GM12878 (cell line): Measurements from ENCODE around the gene ROR2. TPM values are rescaled to one million over a fixed set of nuclear protein-coding genes. Genes with fewer than 3 reads are reported as not detected.

ENCODE experiments used
- ATAC-seq: fragments of 200-7000 bp; cut with Tn5 transposase; 3 replicates; pipeline ENCODE4 v1.9.1; 2020; ENCODE audit warnings: mild to moderate bottlenecking, moderate library complexity
- BruUV-seq: library from RNA; stranded (reverse); fragments of 400-500 nt; replicated peaks from 2 replicates; lab custom pipeline; 2021; lab: Mats Ljungman, UMichigan
- CTCF ChIA-PET: fragments of 300-600 bp; sonication (Branson Sonifier 250); formaldehyde crosslinking; extraction: SDS; loops from one replicate; lab custom pipeline; 2021; ENCODE audit warnings: inconsistent platforms; lab: Yijun Ruan, JAX
- POLR2A ChIA-PET: fragments of 350-600 bp; formaldehyde crosslinking; extraction: SDS; loops from one replicate; lab custom pipeline; 2021; ENCODE audit warnings: inconsistent platforms; lab: Charles Lee
- RAD21 ChIA-PET: fragments of 300-600 bp; sonication (Branson Sonifier 250); formaldehyde crosslinking; loops from one replicate; lab custom pipeline; 2023; ENCODE audit warnings: antibody characterized with exemption; ENCODE audit not compliant: unreplicated experiment; lab: Charles Lee
- SMC1A ChIA-PET: fragments of 300-600 bp; sonication (Branson Sonifier 250); formaldehyde crosslinking; loops from one replicate; lab custom pipeline; 2023; ENCODE audit not compliant: unreplicated experiment, uncharacterized antibody; lab: Charles Lee
- DNase-seq: peaks from one replicate; pipeline ENCODE4 v3.0.0-alpha.2; 2011; ENCODE audit warnings: low read depth, low spot score
- FAIRE-seq: peaks from 3 replicates; lab custom pipeline; 2011; peaks lifted over from hg19 to GRCh38; lab: Jason Lieb, UNC
- H2AFZ ChIP-seq: 2 replicates; pipeline ENCODE4 v1.6.0; 2011; ENCODE audit warnings: low read depth, low read length, control low read depth; ENCODE audit not compliant: control insufficient read depth
- H3K27ac ChIP-seq: 2 replicates; pipeline ENCODE4 v1.5.1; 2011; ENCODE audit warnings: control low read depth; ENCODE audit not compliant: control insufficient read depth, insufficient read depth
- H3K27me3 ChIP-seq, 2 experiments: replicated peaks in 1 of 2; 2 replicates each; pipeline versions ENCODE4 v1.6.0 to v1.6.1; 2011; ENCODE audit warnings: low read length in 1 of 2; ENCODE audit not compliant: control insufficient read depth in 2 of 2, insufficient read depth in 2 of 2
- H3K36me3 ChIP-seq, 2 experiments: 2 replicates each; pipeline ENCODE4 v1.5.1; 2011; ENCODE audit warnings: low read length in 1 of 2; ENCODE audit not compliant: control insufficient read depth in 2 of 2, insufficient read depth in 2 of 2
- H3K4me1 ChIP-seq: 2 replicates; pipeline ENCODE4 v1.6.1; 2011; ENCODE audit warnings: mild to moderate bottlenecking, low read length, moderate library complexity, mixed read lengths; ENCODE audit not compliant: control insufficient read depth, insufficient read depth
- H3K4me2 ChIP-seq: 2 replicates; pipeline ENCODE4 v1.6.0; 2011; ENCODE audit warnings: control low read depth; ENCODE audit not compliant: control insufficient read depth, insufficient read depth
- H3K4me3 ChIP-seq: fragments of 200-600 bp; sonication (generic); 2 replicates; pipeline ENCODE4 v1.5.1; 2016
- H3K79me2 ChIP-seq: 2 replicates; pipeline ENCODE4 v1.6.0; 2011; ENCODE audit warnings: low read length; ENCODE audit not compliant: control insufficient read depth, insufficient read depth
- H3K9ac ChIP-seq: 2 replicates; pipeline ENCODE4 v1.8.0; 2011; ENCODE audit warnings: low read length, control low read depth, mixed read lengths; ENCODE audit not compliant: control insufficient read depth, insufficient read depth
- H3K9me3 ChIP-seq: replicated peaks from 3 replicates; pipeline ENCODE4 v1.5.1; 2011; ENCODE audit warnings: mild to moderate bottlenecking, low read length; ENCODE audit not compliant: control insufficient read depth, insufficient read depth
- H4K20me1 ChIP-seq: 2 replicates; pipeline ENCODE4 v1.6.0; 2011; ENCODE audit not compliant: control insufficient read depth, insufficient read depth
- BACH1 ChIP-seq: fragments of 450-650 bp; IDR thresholded peaks from 2 replicates; pipeline ENCODE4 v1.6.1; 2017; ENCODE audit warnings: mild to moderate bottlenecking, borderline replicate concordance
- BMI1 ChIP-seq: fragments of 450-650 bp; IDR thresholded peaks from 2 replicates; pipeline ENCODE4 v1.6.1; 2016; ENCODE audit warnings: mild to moderate bottlenecking, moderate library complexity, borderline replicate concordance
- CEBPB ChIP-seq, 2 experiments: fragments of 150-350 bp in 1 of 2; IDR thresholded peaks; 2 replicates each; pipeline ENCODE4 v1.6.1; 2012 to 2014; ENCODE audit warnings: low read depth in 2 of 2, low read length in 2 of 2, borderline replicate concordance in 1 of 2, inconsistent platforms in 1 of 2
- CREB1 ChIP-seq: IDR thresholded peaks from 2 replicates; pipeline ENCODE4 v1.6.1; 2012; ENCODE audit warnings: low read depth, mild to moderate bottlenecking, inconsistent platforms
- MEF2A ChIP-seq: IDR thresholded peaks from 2 replicates; pipeline ENCODE4 v1.6.1; 2011; ENCODE audit warnings: low read depth, mild to moderate bottlenecking, low read length, moderate library complexity; ENCODE audit not compliant: insufficient read depth
- RCOR1 ChIP-seq: conservative IDR thresholded peaks from 2 replicates; pipeline ENCODE4 v1.6.1; 2012; ENCODE audit warnings: low read depth, low read length, improper control_type of control experiment
- RFX5 ChIP-seq: IDR thresholded peaks from 2 replicates; pipeline ENCODE4 v1.6.1; 2011; ENCODE audit warnings: low read depth, low read length, improper control_type of control experiment
- SMAD1 ChIP-seq: fragments of 450-650 bp; IDR thresholded peaks from 2 replicates; pipeline ENCODE4 v1.6.1; 2018; ENCODE audit warnings: mild to moderate bottlenecking, low read depth; ENCODE audit not compliant: partially characterized antibody
- SUPT20H ChIP-seq: IDR thresholded peaks from 2 replicates; pipeline ENCODE4 v1.6.1; 2011; ENCODE audit warnings: low read depth, mild to moderate bottlenecking, low read length, moderate library complexity, borderline replicate concordance; ENCODE audit not compliant: control insufficient read depth
- ZBED1 ChIP-seq: IDR thresholded peaks from 2 replicates; pipeline ENCODE4 v1.6.1; 2016; ENCODE audit warnings: borderline replicate concordance
- ZZZ3 ChIP-seq: IDR thresholded peaks from 2 replicates; pipeline ENCODE4 v1.6.1; 2011; ENCODE audit warnings: low read depth; ENCODE audit not compliant: control insufficient read depth, insufficient read length
- WGBS: methylation state at CpG from one replicate; pipeline ENCODE4 v1.1.6; 2016; ENCODE audit warnings: low lambda C conversion rate; ENCODE audit not compliant: insufficient replicate concordance, insufficient coverage; ENCODE audit errors: missing lambda C conversion rate; 5-methylcytosine and 5-hydroxymethylcytosine counted together
- in situ Hi-C: fragments of 300-500 bp; cut with MboI; formaldehyde crosslinking; loops from 9 replicates; pipeline ENCODE4 v1.14.3; 2018; ENCODE audit warnings: mixed read lengths
- intact Hi-C: fragments of 100-400 bp; cut with micrococcal nuclease; formaldehyde crosslinking; loops from one replicate; pipeline ENCODE4 v1.14.2; 2022; ENCODE audit not compliant: unreplicated experiment
- polyA plus RNA-seq, 11 experiments: library from polyadenylated mRNA; depleted of rRNA in 4 of 11; unstranded in 6 of 11; stranded (reverse) in 5 of 11; fragments of >200 nt; fragmentation: Nextera tagmentation in 4 of 11; fragmentation: Illumina TruSeq in 1 of 11; extraction: Ambion mirVana in 4 of 11; extraction: Trizol in 1 of 11; gene quantifications; 1 replicate in 1 of 11; 2 replicates in 10 of 11; pipeline versions ENCODE4 v1.2.1 to v1.2.3, GENCODE V29; 2011 to 2016; ENCODE audit warnings: inconsistent platforms in 2 of 11, missing spikeins in 2 of 11, low read depth in 1 of 11
- total RNA-seq, 4 experiments: library from RNA; depleted of rRNA in 3 of 4; stranded (reverse); fragments of >200 nt in 3 of 4; fragmentation: Illumina TruSeq in 1 of 4; extraction: Trizol in 1 of 4; gene quantifications; 2 replicates each; pipeline versions ENCODE4 v1.2.1 to v1.2.3, GENCODE V29; 2013 to 2021

Gene ROR2
- total and polyA plus RNA-seq, 10 of the 15 experiments (the other 5 are each of a cell fraction or from before 2014, with no cell fraction given) = 0.03 to 0.05 TPM; not detected in 8

DNA sequence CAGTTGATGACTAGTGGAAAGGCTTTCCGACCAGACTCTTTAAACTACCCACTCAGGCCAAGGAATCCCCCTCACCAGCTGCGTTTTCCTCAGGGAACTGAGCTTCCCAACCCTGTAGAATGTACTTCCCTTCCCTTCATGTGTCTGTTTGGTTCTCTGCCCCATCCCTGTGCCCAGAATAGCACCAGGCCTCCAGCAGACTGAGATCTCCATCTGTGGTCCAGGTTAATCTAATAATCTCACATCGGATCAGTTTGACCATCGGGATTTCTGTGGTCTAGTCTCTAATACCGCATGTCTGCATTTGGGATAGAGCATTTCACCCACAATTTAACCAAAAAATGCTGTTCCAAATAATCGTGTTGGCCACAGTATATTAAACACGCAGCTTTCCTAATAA lies 237.2 kb downstream of the ROR2 start:
- CTCF ChIA-PET = interaction anchor here (0.6 kb wide), 1 partner anchor 917 kb away, joined by 3 read pairs; no protein-coding TSS in a partner anchor
- in situ Hi-C loops = no loop called here
- H4K20me1 ChIP-seq = no peaks in the 10 kb centered on the region
- H3K9ac ChIP-seq = no peak overlapping the region
- peak overlapping the region; percentile 49 for H3K27ac ChIP-seq
- peaks cover 15% of the 10 kb centered on the region for H3K4me1 ChIP-seq
- no TSS peak for BruUV-seq
- peak overlapping the region; percentile 77; the same call in 1 of the 2 replicates for H2AFZ ChIP-seq
- H3K9me3 ChIP-seq = peaks cover 2% of the 10 kb centered on the region; the same call in 2 of the 3 replicates
- intact Hi-C loops = no loop called here
- RAD21 ChIA-PET = no interaction called here
- H3K36me3 ChIP-seq = no peaks in the 10 kb centered on the region
- FAIRE-seq = no peak
- H3K27me3 ChIP-seq = no peaks in the 10 kb centered on the region
- H3K4me2 ChIP-seq = peak overlapping the region; percentile 21; the same call in 1 of the 2 replicates
- no peak overlapping the region for H3K4me3 ChIP-seq
- WGBS = 88% methylated on average over 7 of the region's 7 CpGs
- no peak for DNase-seq
- TF ChIP-seq MEF2A (no peak), RCOR1 (no peak), BACH1 (no peak), CEBPB (IDR thresholded peaks at IDR 0.05; ENCODE audit: borderline replicate concordance in 1 of 2, low read depth in 2 of 2, low read length in 2 of 2) (no peak), BMI1 (no peak), CREB1 (no peak), ZBED1 (no peak), RFX5 (no peak), ZZZ3 (no peak), SMAD1 (no peak), SUPT20H (no peak)
- no peaks in the 10 kb centered on the region for H3K79me2 ChIP-seq
- ATAC-seq = no peak
- SMC1A ChIA-PET = no interaction called here
- POLR2A ChIA-PET = no interaction called here
